ENCODE results near the gene PRR5L.

The PRR5L gene

GRCh38 chr11:36361472-36361871, 65.4 kb downstream of the PRR5L start:
- no peak for DNase-seq

- no peak for DNase-seq
These were observed 65.9 kb downstream of the PRR5L start for GRCh38 chr11:36361901-36362391.

GRCh38 chr11:36362902-36363301, 66.8 kb downstream of the PRR5L start:
- no peak for DNase-seq

- DNase-seq = no peak
These were observed 67.5 kb downstream of the PRR5L start for GRCh38 chr11:36363361-36364268.

GRCh38 chr11:36364551-36365325, 68.7 kb downstream of the PRR5L start:
- no peak for DNase-seq

DNA sequence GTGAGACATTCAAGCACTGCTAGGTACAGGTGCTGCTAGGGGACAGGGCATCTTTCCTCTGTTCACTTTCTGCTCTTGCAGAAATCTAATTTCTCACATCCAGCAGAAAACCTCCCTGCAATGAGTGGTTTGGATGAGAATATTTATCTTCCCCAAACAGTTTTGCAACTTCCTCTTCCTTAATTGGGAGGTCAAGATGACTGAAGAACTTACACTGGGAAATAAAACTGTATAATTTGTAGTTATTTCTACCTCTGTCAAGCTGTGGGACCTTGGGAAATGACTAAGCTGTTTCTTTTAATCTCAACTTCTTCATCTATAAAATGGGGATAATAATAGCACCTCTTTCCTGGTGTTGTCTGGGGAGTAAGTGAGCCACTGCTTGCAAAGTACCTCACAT, 69.8 kb downstream of the PRR5L start:
- DNase-seq = no peak

GRCh38 chr11:36367806-36368680, 72.0 kb downstream of the PRR5L start:
- no peak for DNase-seq

DNA sequence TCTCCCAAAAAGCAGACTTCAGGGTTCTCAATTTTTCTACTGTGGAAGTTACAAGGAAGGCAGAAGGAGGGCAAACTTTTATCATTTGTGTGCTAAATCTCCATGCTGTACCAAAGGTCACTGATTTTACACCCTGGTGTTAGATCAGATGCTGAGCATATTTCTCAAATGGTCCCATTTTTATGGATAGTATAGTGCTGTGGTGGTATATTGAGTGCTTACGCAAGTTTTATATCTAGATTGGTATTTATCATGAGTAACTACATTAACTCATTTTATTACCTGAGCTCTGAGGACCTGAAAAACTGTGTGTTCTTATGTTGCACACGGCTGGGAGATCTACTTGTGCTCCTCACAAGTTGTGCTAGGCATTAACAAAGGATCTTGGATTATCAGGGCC, 75.1 kb downstream of the PRR5L start:
- DNase-seq = no peak

DNA sequence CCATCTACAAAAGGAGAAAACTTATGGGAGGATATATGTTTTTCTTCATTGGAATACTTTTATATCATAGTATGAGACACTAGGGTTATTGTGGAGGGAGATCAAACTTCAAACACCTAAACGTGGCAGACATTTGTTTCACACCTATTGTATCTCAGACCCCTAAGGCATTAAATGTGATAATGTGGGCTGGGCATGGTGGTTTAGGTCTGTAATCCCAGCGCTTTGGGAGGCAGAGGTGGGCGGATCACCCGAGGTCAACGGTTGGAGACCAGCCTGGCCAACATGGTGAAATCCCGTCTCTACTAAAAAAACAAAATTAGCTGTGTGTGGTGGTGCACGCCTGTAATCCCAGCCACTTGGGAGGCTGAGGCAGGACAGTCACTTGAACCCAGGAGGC, 75.5 kb downstream of the PRR5L start:
- no peak for DNase-seq

DNA sequence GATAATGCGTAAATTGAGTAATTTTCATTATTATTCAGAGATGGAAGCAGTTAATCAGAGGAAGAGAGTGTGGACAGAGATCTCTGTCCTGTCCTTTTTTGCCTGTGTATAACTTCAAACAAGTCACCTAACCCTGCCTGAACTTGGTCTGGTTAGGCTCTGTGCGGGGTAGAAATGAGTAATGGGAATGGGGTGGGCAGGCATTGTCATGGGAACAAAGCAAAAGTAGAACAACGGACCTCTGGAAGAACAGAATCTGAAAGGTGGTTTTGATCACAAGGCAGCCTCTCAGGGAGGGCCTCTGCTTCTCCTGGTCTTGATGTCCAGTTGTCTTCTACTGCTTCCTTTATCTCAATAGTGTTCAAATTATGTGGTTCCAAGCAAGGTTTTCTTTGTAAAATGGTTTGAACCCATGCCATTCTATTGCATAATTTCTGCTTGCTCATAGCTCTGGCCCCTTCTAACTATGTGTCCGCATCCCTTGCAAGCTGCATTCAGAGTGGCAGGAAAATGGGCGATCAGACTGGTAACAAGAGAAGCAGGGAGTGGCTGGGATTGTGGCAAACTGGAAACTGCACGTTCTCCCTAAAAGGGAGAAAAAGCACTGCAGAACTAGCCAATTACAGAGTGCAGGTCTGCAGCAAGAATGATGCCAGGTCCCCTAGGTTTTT, 76.1 kb downstream of the PRR5L start:
- DNase-seq = no peak

- DNase-seq = no peak
These were observed 77.2 kb downstream of the PRR5L start for GRCh38 chr11:36373016-36374010.

DNA sequence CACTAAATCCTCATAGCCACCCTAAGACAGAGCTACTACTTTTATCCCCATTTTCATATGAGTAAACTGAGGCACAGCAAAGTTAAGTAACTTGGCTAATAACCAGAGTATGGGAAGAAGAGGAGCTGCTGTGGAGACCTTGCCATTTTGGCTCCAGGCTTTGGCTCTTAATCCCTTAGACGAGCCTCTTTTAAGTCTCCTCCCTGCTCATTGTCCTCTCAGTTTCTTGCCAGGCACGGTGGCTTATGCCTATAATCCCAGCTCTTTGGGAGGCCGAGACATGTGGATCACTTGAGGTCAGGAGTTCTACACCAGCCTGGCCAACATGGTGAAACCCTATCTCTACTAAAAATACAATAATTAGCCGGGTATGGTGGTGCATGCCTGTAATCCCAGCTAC, 78.6 kb downstream of the PRR5L start:
- DNase-seq = no peak

DNA sequence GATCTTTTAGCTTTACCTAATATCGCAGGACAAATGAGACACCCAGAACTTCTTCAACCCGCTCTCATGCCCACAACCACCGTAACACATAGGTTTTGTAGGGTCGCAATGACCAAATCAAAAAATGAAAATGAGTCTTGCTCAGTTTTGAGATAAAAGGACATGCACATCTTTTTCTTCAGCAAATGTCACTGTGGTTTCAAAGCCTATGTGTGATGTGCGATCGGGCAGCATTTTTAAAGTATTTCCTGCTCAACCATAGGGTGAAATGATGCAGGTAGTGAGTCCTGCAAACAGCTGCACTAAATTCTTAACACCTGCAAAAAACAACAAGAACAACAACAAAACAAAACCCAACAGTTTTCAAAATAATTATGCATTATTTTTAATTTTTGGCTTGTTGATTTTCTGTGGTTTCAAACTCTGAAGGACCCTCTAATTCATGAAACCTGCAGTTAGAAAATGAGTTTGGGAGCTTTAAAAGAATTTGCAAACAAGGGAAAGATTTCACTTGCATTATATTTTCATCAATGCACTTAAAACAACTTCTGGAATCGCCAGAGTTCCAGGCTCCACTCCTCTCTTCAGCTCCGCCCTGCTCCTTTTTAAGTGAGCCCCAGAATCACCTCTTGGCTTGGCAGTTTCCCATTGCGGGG, 79.4 kb downstream of the PRR5L start:
- DNase-seq = no peak

GRCh38 chr11:36376009-36376887, 80.2 kb downstream of the PRR5L start:
- peak; percentile 69 for DNase-seq

GRCh38 chr11:36376888-36377758, 81.0 kb downstream of the PRR5L start:
- peak; percentile 79 for DNase-seq

DNA sequence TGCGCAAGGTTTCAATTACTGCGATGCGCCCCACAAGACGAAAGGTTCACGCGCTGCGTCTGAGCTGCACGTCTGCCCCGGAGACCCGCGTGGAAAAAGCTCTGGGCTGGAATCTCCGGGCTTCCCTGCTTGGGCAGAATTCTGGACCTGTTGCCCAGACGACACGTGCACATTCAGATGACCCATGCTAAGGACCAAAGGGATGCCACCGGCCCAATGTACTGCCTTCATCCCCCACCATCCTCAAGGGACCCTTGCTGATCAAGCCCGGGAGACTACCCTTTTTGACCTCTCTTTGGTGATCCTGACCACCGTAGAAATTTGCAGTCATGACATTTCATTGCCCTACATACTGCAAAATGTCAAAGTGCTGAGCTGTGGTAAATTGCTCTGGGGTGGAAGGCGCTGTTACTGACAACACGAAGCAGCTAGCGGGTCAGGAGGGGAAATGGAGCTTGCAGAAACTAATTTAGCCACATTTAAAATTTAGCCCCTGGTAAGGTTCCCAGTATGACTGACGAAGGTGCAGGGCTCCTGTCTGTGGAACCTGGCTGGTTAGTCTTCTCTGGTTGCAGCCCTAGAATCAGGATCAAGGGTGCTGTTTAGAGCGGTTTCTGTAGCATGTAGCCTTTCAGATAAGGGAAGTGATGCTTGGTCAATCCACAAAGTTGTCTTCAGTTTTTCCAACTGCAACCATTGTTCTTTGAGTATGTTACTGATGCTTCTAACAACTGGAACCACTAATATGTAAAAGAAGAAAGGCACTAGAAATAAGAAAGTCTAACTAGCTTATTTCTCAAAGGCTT, 81.9 kb downstream of the PRR5L start:
- no peak for DNase-seq

- DNase-seq = no peak
These were observed 83.6 kb downstream of the PRR5L start for GRCh38 chr11:36379653-36380052.
